RWPE2 (cell line): ENCODE data around the gene XCR1.

Experiments used
- ATAC-seq: fragments of 200-7000 bp; cut with Tn5 transposase; 3 replicates; pipeline ENCODE4 v1.9.1; 2021; ENCODE audit warnings: low read depth
- DNase-seq: peaks from one replicate; pipeline ENCODE4 v3.0.0-alpha.2; 2020; ENCODE audit warnings: low spot score
- H3K27ac ChIP-seq: fragments of 450-650 bp; 2 replicates; pipeline ENCODE4 v1.5.1; 2017; ENCODE audit warnings: mild to moderate bottlenecking; ENCODE audit not compliant: poor library complexity, severe bottlenecking
- H3K27me3 ChIP-seq: fragments of 250-450 bp; sonication (Bioruptor Pico); 2 replicates; pipeline ENCODE4 v1.5.1; 2021; ENCODE audit warnings: mild to moderate bottlenecking, moderate library complexity; ENCODE audit not compliant: insufficient read depth, poor library complexity, severe bottlenecking
- H3K36me3 ChIP-seq: fragments of 250-450 bp; sonication (Bioruptor Pico); 2 replicates; pipeline ENCODE4 v1.5.1; 2020; ENCODE audit warnings: low read depth, mild to moderate bottlenecking, moderate library complexity
- H3K4me1 ChIP-seq: fragments of 250-450 bp; sonication (Bioruptor Pico); 2 replicates; pipeline ENCODE4 v1.5.1; 2021; ENCODE audit warnings: mild to moderate bottlenecking, moderate library complexity; ENCODE audit not compliant: insufficient read depth, poor library complexity, severe bottlenecking
- H3K4me3 ChIP-seq: fragments of 250-450 bp; sonication (Bioruptor Pico); 2 replicates; pipeline ENCODE4 v1.5.1; 2021; ENCODE audit warnings: mild to moderate bottlenecking, moderate library complexity; ENCODE audit not compliant: severe bottlenecking
- H3K9me3 ChIP-seq: fragments of 250-450 bp; sonication (Bioruptor Pico); 2 replicates; pipeline ENCODE4 v1.5.1; 2021; ENCODE audit warnings: mild to moderate bottlenecking, moderate library complexity; ENCODE audit not compliant: severe bottlenecking
- TF ChIP-seq, protein P1 (sequence below): fragments of 450-650 bp; IDR thresholded peaks from one replicate; pipeline ENCODE4 v1.5.1; 2017; ENCODE audit warnings: mild to moderate bottlenecking, moderate library complexity; ENCODE audit not compliant: poor library complexity, severe bottlenecking

Gene XCR1

DNA sequence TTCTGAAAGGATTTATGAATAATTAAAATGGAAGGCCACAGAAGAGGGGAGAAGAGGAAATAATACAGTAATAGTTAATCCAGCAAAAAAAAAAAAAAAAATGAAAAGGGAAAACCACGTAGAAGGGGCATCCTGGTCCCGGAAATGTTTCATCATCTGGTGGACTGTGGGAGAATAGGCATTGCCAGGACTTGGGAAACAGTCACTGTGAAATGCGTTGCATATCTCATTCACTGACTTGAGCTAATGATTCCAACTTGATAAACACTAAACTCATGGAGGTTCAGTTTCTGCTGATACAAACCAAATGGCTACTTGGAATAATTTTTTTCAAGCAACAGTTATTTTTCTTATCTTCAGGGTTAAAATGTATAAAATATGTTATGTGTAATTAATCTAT, 3.2 kb downstream of the XCR1 start:
- TF ChIP-seq, protein P1, sequence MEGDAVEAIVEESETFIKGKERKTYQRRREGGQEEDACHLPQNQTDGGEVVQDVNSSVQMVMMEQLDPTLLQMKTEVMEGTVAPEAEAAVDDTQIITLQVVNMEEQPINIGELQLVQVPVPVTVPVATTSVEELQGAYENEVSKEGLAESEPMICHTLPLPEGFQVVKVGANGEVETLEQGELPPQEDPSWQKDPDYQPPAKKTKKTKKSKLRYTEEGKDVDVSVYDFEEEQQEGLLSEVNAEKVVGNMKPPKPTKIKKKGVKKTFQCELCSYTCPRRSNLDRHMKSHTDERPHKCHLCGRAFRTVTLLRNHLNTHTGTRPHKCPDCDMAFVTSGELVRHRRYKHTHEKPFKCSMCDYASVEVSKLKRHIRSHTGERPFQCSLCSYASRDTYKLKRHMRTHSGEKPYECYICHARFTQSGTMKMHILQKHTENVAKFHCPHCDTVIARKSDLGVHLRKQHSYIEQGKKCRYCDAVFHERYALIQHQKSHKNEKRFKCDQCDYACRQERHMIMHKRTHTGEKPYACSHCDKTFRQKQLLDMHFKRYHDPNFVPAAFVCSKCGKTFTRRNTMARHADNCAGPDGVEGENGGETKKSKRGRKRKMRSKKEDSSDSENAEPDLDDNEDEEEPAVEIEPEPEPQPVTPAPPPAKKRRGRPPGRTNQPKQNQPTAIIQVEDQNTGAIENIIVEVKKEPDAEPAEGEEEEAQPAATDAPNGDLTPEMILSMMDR, result no peak

DNA sequence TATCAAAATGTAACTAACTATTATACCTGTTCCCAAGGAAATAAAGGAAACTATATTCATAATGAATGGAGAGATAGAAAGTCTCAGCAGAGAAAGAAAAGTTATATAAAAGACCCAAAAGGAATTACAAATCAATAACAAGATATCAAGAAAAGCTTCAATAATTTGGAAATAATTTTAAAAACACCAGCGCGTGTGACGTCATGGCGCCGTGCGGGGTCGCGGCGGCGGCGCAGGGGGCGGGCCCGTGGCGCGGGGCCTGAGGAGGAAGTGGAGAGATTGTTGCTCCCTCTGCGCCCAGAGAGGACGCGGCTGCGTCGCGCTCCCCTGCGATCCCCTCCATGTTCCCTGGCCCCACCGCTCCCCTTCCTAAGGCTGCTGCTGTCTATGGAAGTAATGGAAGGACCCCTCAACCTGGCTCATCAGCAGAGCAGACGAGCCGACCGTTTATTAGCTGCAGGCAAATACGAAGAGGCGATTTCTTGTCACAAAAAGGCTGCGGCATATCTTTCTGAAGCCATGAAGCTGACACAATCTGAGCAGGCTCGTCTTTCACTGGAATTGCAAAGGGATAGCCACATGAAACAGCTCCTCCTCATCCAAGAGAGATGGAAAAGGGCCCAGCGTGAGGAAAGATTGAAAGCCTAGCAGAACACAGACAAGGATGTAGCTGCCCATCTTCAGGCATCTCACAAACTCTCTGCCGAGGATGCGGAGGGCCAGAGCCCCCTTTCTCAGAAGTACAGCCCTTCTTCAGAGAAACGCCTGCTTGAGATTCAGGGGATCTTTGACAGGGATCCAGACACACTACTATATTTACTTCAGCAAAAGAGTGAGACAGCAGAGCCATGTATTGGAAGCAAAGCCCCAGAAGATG, 4.1 kb downstream of the XCR1 start:
- H3K27me3 ChIP-seq, result no peaks in the 10 kb centered on the region
- no peaks in the 10 kb centered on the region for H3K36me3 ChIP-seq
- H3K4me3 ChIP-seq, result no peak overlapping the region
- ATAC-seq (no peak), DNase-seq (no peak)
- H3K27ac ChIP-seq, result no peak overlapping the region
- TF ChIP-seq, protein P1, result no peak
- no peaks in the 10 kb centered on the region for H3K4me1 ChIP-seq
- H3K9me3 ChIP-seq, result no peaks in the 10 kb centered on the region

More for the DNA sequence above, 3.2 kb downstream of the XCR1 start:
- H3K4me3 ChIP-seq, result no peak overlapping the region
- DNase-seq (no peak), ATAC-seq (no peak)
- no peaks in the 10 kb centered on the region for H3K4me1 ChIP-seq
- H3K27me3 ChIP-seq, result no peaks in the 10 kb centered on the region
- H3K36me3 ChIP-seq, result no peaks in the 10 kb centered on the region
- H3K27ac ChIP-seq, result no peak overlapping the region
- H3K9me3 ChIP-seq, result no peaks in the 10 kb centered on the region

DNA sequence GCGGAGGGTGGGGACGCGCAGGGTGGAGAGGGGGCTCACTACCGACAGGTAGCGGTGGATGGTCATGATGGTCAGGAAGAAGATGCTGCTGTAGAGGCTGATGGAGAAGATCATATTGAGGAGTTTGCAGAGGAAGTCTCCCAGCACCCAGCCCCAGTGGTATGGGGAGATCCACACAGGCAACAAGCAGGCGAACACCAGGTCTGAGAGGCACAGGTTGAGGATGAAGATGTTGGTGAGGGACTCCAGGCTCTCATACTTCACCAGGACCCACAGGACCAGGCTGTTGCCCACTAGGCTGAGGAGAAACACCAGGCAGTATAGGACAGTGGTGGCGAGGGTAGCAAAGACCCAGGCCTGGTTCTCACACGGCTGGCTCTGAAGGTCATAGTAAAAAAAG, 5.8 kb downstream of the XCR1 start:
- no peaks in the 10 kb centered on the region for H3K9me3 ChIP-seq
- H3K4me1 ChIP-seq, result no peaks in the 10 kb centered on the region
- H3K27me3 ChIP-seq, result no peaks in the 10 kb centered on the region
- H3K4me3 ChIP-seq, result no peak overlapping the region
- no peak overlapping the region for H3K27ac ChIP-seq
- H3K36me3 ChIP-seq, result no peaks in the 10 kb centered on the region
- no peak for ATAC-seq
- no peak for DNase-seq
- TF ChIP-seq, protein P1, result no peak

DNA sequence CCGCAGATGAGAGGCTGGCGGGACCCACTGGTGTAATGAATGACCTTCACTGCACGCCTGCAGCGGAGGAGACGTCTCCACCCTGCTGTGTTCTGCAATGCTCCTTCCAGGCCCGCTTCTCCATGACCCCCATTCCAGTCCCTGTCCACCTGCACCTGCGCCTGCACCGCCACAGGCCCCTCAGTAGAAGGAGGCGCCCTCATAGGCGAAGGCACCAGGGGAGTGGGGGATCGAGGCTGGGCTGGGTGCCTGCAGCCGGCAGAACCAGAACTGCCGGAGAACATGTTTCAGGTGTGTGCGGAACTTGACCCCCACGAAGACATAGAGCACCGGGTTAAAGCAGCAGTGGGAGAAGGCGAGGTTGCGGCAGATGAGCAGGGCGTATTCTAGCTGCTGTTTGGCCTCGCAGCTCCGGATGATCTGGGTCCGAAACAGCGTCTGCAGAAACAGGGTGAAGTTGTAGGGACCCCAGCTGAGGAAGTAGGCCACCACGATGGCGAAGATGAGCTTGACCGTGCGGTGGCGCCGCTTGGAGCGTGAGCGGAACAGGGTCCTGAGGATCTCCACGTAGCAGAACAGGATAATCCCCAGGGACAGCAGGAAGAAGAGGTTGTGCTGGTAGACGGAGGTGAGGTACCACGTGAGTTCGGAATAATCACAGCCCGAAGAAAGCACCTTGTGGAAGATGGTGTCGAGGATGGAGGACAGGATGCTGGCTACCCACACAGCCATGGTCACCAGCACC, 6.3 kb downstream of the XCR1 start:
- no peaks in the 10 kb centered on the region for H3K4me1 ChIP-seq
- no peaks in the 10 kb centered on the region for H3K9me3 ChIP-seq
- TF ChIP-seq, protein P1, result no peak
- no peaks in the 10 kb centered on the region for H3K27me3 ChIP-seq
- ATAC-seq (no peak), DNase-seq (no peak)
- no peaks in the 10 kb centered on the region for H3K36me3 ChIP-seq
- H3K27ac ChIP-seq, result no peak overlapping the region
- no peak overlapping the region for H3K4me3 ChIP-seq
